Activated T-cell treated with anti-CD3 and anti-CD28 coated beads, Interleukin-2, amount 50 U/mL, for 72 hours (primary cell): ENCODE measurements around the gene TLR3. TPM values are rescaled to one million over a fixed set of nuclear protein-coding genes. Genes with fewer than 3 reads are reported as not detected.

ENCODE experiments used
- ATAC-seq, 2 donors: fragments of 150-1000 bp; cut with Tn5 transposase; replicated peaks in 1 of 2; 2 replicates each; pipeline ENCODE4 v1.10.0; 2021; ENCODE audit warnings: moderate library complexity in 2 of 2, mild to moderate bottlenecking in 1 of 2
- DNase-seq, 2 donors: peaks; one replicate each; pipeline ENCODE4 v3.0.0; 2021 to 2022; ENCODE audit warnings: mixed read lengths in 1 of 2
- H3K27ac Mint-ChIP-seq: one replicate; pipeline ENCODE4 v1.8.0; 2022; ENCODE audit warnings: mild to moderate bottlenecking, moderate library complexity, mixed read lengths
- H3K27me3 Mint-ChIP-seq: one replicate; pipeline ENCODE4 v1.8.0; 2022; ENCODE audit warnings: low read depth, mixed read lengths
- H3K36me3 Mint-ChIP-seq, 2 donors: one replicate each; pipeline ENCODE4 v1.8.0; 2022; ENCODE audit warnings: mixed read lengths in 2 of 2, mild to moderate bottlenecking in 1 of 2; ENCODE audit not compliant: insufficient read depth in 2 of 2
- H3K4me1 Mint-ChIP-seq: one replicate; pipeline ENCODE4 v1.8.0; 2022; ENCODE audit warnings: low read depth, mixed read lengths
- H3K4me3 Mint-ChIP-seq, 2 donors: one replicate each; pipeline ENCODE4 v1.8.0; 2022; ENCODE audit warnings: mild to moderate bottlenecking in 2 of 2, mixed read lengths in 2 of 2, moderate library complexity in 2 of 2
- H3K9me3 Mint-ChIP-seq, 2 donors: one replicate each; pipeline ENCODE4 v1.8.0; 2022; ENCODE audit warnings: mixed read lengths in 2 of 2
- total RNA-seq, 2 donors: library from RNA; stranded (reverse); gene quantifications; one replicate each; pipeline ENCODE4 v1.2.3, GENCODE V29; 2022

Gene TLR3
- total RNA-seq, 2 donors from 2014 or later: 0.09 to 0.14 TPM

- H3K36me3 Mint-ChIP-seq: no peaks in the 10 kb centered on the region
- DNase-seq: peak; percentile 19 to 31
- H3K9me3 Mint-ChIP-seq: no peaks in the 10 kb centered on the region
- H3K4me1 Mint-ChIP-seq: peaks cover 13% of the 10 kb centered on the region
- peak overlapping the region; percentile 70 to 74 for H3K4me3 Mint-ChIP-seq
- H3K27me3 Mint-ChIP-seq: peaks cover 13% of the 10 kb centered on the region
- peak; percentile 77 to 82 for ATAC-seq
- H3K27ac Mint-ChIP-seq: no peak overlapping the region
Measured at GRCh38 chr4:186067757-186068385, 1.1 kb upstream of the TLR3 start.

GRCh38 chr4:186069729-186070128, 773 bp downstream of the TLR3 start:
- DNase-seq (no peak), ATAC-seq (no peak)
- Mint-ChIP-seq H3K9me3 (no peaks in the 10 kb centered on the region), H3K27ac (no peak overlapping the region), H3K36me3 (no peaks in the 10 kb centered on the region), H3K27me3 (peaks cover 13% of the 10 kb centered on the region), H3K4me3 (no peak overlapping the region), H3K4me1 (peaks cover 13% of the 10 kb centered on the region)

GRCh38 chr4:186072516-186072915, 3.6 kb downstream of the TLR3 start:
- ATAC-seq: no peak
- no peak overlapping the region for H3K4me3 Mint-ChIP-seq
- peaks cover 1% of the 10 kb centered on the region for H3K27me3 Mint-ChIP-seq
- H3K36me3 Mint-ChIP-seq: no peaks in the 10 kb centered on the region
- H3K4me1 Mint-ChIP-seq: peaks cover 13% of the 10 kb centered on the region
- DNase-seq: no peak
- H3K27ac Mint-ChIP-seq: no peak overlapping the region
- no peaks in the 10 kb centered on the region for H3K9me3 Mint-ChIP-seq

GRCh38 chr4:186074189-186074588, 5.2 kb downstream of the TLR3 start:
- ATAC-seq: no peak
- no peak overlapping the region for H3K4me3 Mint-ChIP-seq
- no peaks in the 10 kb centered on the region for H3K27me3 Mint-ChIP-seq
- no peak for DNase-seq
- H3K9me3 Mint-ChIP-seq: no peaks in the 10 kb centered on the region
- no peak overlapping the region for H3K27ac Mint-ChIP-seq
- H3K4me1 Mint-ChIP-seq: peaks cover 4% of the 10 kb centered on the region
- no peaks in the 10 kb centered on the region for H3K36me3 Mint-ChIP-seq

GRCh38 chr4:186078981-186079638, 10.2 kb downstream of the TLR3 start:
- no peak for DNase-seq
- ATAC-seq: no peak
- no peak overlapping the region for H3K4me3 Mint-ChIP-seq
- no peaks in the 10 kb centered on the region for H3K36me3 Mint-ChIP-seq
- H3K9me3 Mint-ChIP-seq: no peaks in the 10 kb centered on the region
- no peaks in the 10 kb centered on the region for H3K27me3 Mint-ChIP-seq
- no peak overlapping the region for H3K27ac Mint-ChIP-seq
- H3K4me1 Mint-ChIP-seq: no peaks in the 10 kb centered on the region

- Mint-ChIP-seq H3K4me3 (no peak overlapping the region), H3K9me3 (no peaks in the 10 kb centered on the region), H3K4me1 (no peaks in the 10 kb centered on the region), H3K27ac (no peak overlapping the region), H3K27me3 (no peaks in the 10 kb centered on the region), H3K36me3 (no peaks in the 10 kb centered on the region)
- no peak for DNase-seq
- no peak for ATAC-seq
Measured at GRCh38 chr4:186079694-186080093, 10.7 kb downstream of the TLR3 start.

- H3K36me3 Mint-ChIP-seq: no peaks in the 10 kb centered on the region
- no peak for ATAC-seq
- H3K27me3 Mint-ChIP-seq: no peaks in the 10 kb centered on the region
- H3K4me3 Mint-ChIP-seq: no peak overlapping the region
- no peaks in the 10 kb centered on the region for H3K9me3 Mint-ChIP-seq
- DNase-seq: no peak
- no peak overlapping the region for H3K27ac Mint-ChIP-seq
- no peaks in the 10 kb centered on the region for H3K4me1 Mint-ChIP-seq
Measured at GRCh38 chr4:186081202-186081807, 12.3 kb downstream of the TLR3 start.

- DNase-seq (no peak), ATAC-seq (no peak)
- peaks cover 2% of the 10 kb centered on the region for H3K27me3 Mint-ChIP-seq
- no peaks in the 10 kb centered on the region for H3K4me1 Mint-ChIP-seq
- H3K36me3 Mint-ChIP-seq: no peaks in the 10 kb centered on the region
- no peak overlapping the region for H3K27ac Mint-ChIP-seq
- no peaks in the 10 kb centered on the region for H3K9me3 Mint-ChIP-seq
- H3K4me3 Mint-ChIP-seq: no peak overlapping the region
Measured at GRCh38 chr4:186082221-186082620, 13.3 kb downstream of the TLR3 start.

- no peak for ATAC-seq
- Mint-ChIP-seq H3K9me3 (peaks cover 0 to 1% of the 10 kb centered on the region in 2 donors), H3K27ac (no peak overlapping the region), H3K36me3 (no peaks in the 10 kb centered on the region), H3K4me1 (no peaks in the 10 kb centered on the region), H3K4me3 (no peak overlapping the region), H3K27me3 (peaks cover 19% of the 10 kb centered on the region)
- DNase-seq: no peak
Measured at GRCh38 chr4:186088523-186088922, 19.6 kb downstream of the TLR3 start.

GRCh38 chr4:186092296-186092695, 23.3 kb downstream of the TLR3 start:
- DNase-seq (no peak), ATAC-seq (no peak)
- H3K27ac Mint-ChIP-seq: no peak overlapping the region
- no peaks in the 10 kb centered on the region for H3K36me3 Mint-ChIP-seq
- H3K9me3 Mint-ChIP-seq: peaks cover 0 to 1% of the 10 kb centered on the region in 2 donors
- H3K4me1 Mint-ChIP-seq: no peaks in the 10 kb centered on the region
- no peak overlapping the region for H3K4me3 Mint-ChIP-seq
- H3K27me3 Mint-ChIP-seq: peaks cover 32% of the 10 kb centered on the region

GRCh38 chr4:186095406-186095805, 26.4 kb downstream of the TLR3 start:
- no peaks in the 10 kb centered on the region for H3K36me3 Mint-ChIP-seq
- H3K27ac Mint-ChIP-seq: no peak overlapping the region
- no peak overlapping the region for H3K4me3 Mint-ChIP-seq
- ATAC-seq (no peak), DNase-seq (no peak)
- peaks cover 0 to 1% of the 10 kb centered on the region in 2 donors for H3K9me3 Mint-ChIP-seq
- no peaks in the 10 kb centered on the region for H3K4me1 Mint-ChIP-seq
- peaks cover 15% of the 10 kb centered on the region for H3K27me3 Mint-ChIP-seq

GRCh38 chr4:186096681-186097165, 27.8 kb downstream of the TLR3 start:
- no peaks in the 10 kb centered on the region for H3K9me3 Mint-ChIP-seq
- H3K27me3 Mint-ChIP-seq: peaks cover 15% of the 10 kb centered on the region

GRCh38 chr4:186097386-186097785, 28.4 kb downstream of the TLR3 start:
- Mint-ChIP-seq H3K9me3 (no peaks in the 10 kb centered on the region), H3K27me3 (peaks cover 15% of the 10 kb centered on the region), H3K4me1 (no peaks in the 10 kb centered on the region), H3K4me3 (no peak overlapping the region), H3K36me3 (no peaks in the 10 kb centered on the region), H3K27ac (no peak overlapping the region)
- DNase-seq: no peak
- no peak for ATAC-seq

More at GRCh38 chr4:186096681-186097165, 27.8 kb downstream of the TLR3 start:
- DNase-seq (no peak), ATAC-seq (no peak)
- H3K36me3 Mint-ChIP-seq: no peaks in the 10 kb centered on the region
- no peaks in the 10 kb centered on the region for H3K4me1 Mint-ChIP-seq
- H3K4me3 Mint-ChIP-seq: no peak overlapping the region
- no peak overlapping the region for H3K27ac Mint-ChIP-seq
